A549 (cell line): Measurements from ENCODE around the gene KCNMA1. TPM values are rescaled to one million over a fixed set of nuclear protein-coding genes. Genes with fewer than 3 reads are reported as not detected.

Source experiments
- ATAC-seq, 2 experiments: fragments of 200-7000 bp in 1 of 2; fragments of >200 bp in 1 of 2; cut with Nextera tagmentation in 1 of 2; cut with Tn5 transposase in 1 of 2; 3 replicates each; pipeline versions ENCODE4 v1.8.0 to v1.9.1; 2018 to 2020; ENCODE audit warnings: mild to moderate bottlenecking in 1 of 2, moderate library complexity in 1 of 2
- CTCF ChIA-PET: fragments of 300-600 bp; sonication (Branson Sonifier 250); formaldehyde crosslinking; extraction: SDS; loops from one replicate; lab custom pipeline; 2021; ENCODE audit warnings: antibody characterized with exemption, inconsistent platforms; lab: Yijun Ruan, JAX
- POLR2A ChIA-PET: fragments of 350-600 bp; formaldehyde crosslinking; extraction: SDS; loops from one replicate; lab custom pipeline; 2021; ENCODE audit warnings: antibody characterized with exemption, inconsistent platforms; lab: Yijun Ruan, JAX
- DNase-seq, 2 experiments: peaks; one replicate each; pipeline versions ENCODE4 v3.0.0 to v3.0.0-alpha.2; 2011 to 2016; ENCODE audit warnings: low read depth in 1 of 2, low spot score in 1 of 2
- FAIRE-seq: peaks from 2 replicates; lab custom pipeline; 2011; peaks lifted over from hg19 to GRCh38; lab: Jason Lieb, UNC
- H3K27ac ChIP-seq, 2 experiments: fragments of >200 bp; sonication (Bioruptor Twin); formaldehyde crosslinking; 3 replicates each; pipeline ENCODE4 v1.5.1; 2016 to 2017
- H3K4me1 ChIP-seq: fragments of >200 bp; sonication (Bioruptor Twin); formaldehyde crosslinking; 3 replicates; pipeline ENCODE4 v1.6.1; 2016
- H3K4me2 ChIP-seq: fragments of >200 bp; sonication (Bioruptor Twin); formaldehyde crosslinking; 3 replicates; pipeline ENCODE4 v1.6.1; 2016
- H3K4me3 ChIP-seq: fragments of >200 bp; sonication (Bioruptor Twin); formaldehyde crosslinking; 3 replicates; pipeline ENCODE4 v1.5.1; 2016
- H3K9me3 ChIP-seq: fragments of >200 bp; sonication (Bioruptor Twin); formaldehyde crosslinking; 3 replicates; pipeline ENCODE4 v1.6.1; 2016
- ATOH8 ChIP-seq: fragments of 250-450 bp; sonication (Bioruptor Pico); IDR thresholded peaks from 2 replicates; pipeline ENCODE4 v1.5.0; 2020; ENCODE audit warnings: low read depth, mild to moderate bottlenecking, moderate library complexity
- BCL3 ChIP-seq: fragments of >200 bp; sonication (Bioruptor Twin); formaldehyde crosslinking; IDR thresholded peaks from 3 replicates; pipeline ENCODE4 v1.6.1; 2016
- BHLHE40 ChIP-seq: IDR thresholded peaks from 2 replicates; pipeline ENCODE4 v1.6.1; 2012; ENCODE audit warnings: low read depth, low read length, inconsistent platforms
- CBX2 ChIP-seq: fragments of 200-600 bp; sonication (generic); IDR thresholded peaks from 2 replicates; pipeline ENCODE4 v1.6.1; 2016; ENCODE audit warnings: low read depth, mild to moderate bottlenecking, borderline replicate concordance
- CHD4 ChIP-seq: fragments of 200-600 bp; sonication (generic); IDR thresholded peaks from 2 replicates; pipeline ENCODE4 v1.6.1; 2016; ENCODE audit warnings: antibody characterized with exemption, mild to moderate bottlenecking, borderline replicate concordance
- E2F6 ChIP-seq: IDR thresholded peaks from 2 replicates; pipeline ENCODE4 v1.6.1; 2012; ENCODE audit warnings: low read depth, borderline replicate concordance
- EHMT2 ChIP-seq: fragments of 200-600 bp; sonication (generic); IDR thresholded peaks from 2 replicates; pipeline ENCODE4 v1.6.1; 2016; ENCODE audit warnings: antibody characterized with exemption, low read depth, mild to moderate bottlenecking, moderate library complexity
- ELK1 ChIP-seq: fragments of 150-350 bp; IDR thresholded peaks from 2 replicates; pipeline ENCODE4 v1.6.1; 2014; ENCODE audit warnings: low read depth, mild to moderate bottlenecking, low read length
- FOXS1 ChIP-seq: fragments of 250-450 bp; sonication (Bioruptor Pico); IDR thresholded peaks from 2 replicates; pipeline ENCODE4 v1.5.0; 2020; ENCODE audit warnings: mild to moderate bottlenecking, moderate library complexity
- HES2 ChIP-seq: fragments of >200 bp; sonication (Bioruptor Twin); formaldehyde crosslinking; IDR thresholded peaks from 2 replicates; pipeline ENCODE4 v1.6.1; 2016
- HMGXB4 ChIP-seq: fragments of 250-450 bp; sonication (Bioruptor Pico); IDR thresholded peaks from 2 replicates; pipeline ENCODE4 v1.5.0; 2021; ENCODE audit warnings: mild to moderate bottlenecking, moderate library complexity, borderline replicate concordance
- HOXB13 ChIP-seq: fragments of 250-450 bp; sonication (Bioruptor Pico); IDR thresholded peaks from 2 replicates; pipeline ENCODE4 v1.5.0; 2020; ENCODE audit warnings: low read depth, mild to moderate bottlenecking, moderate library complexity
- KDM1A ChIP-seq: fragments of 200-600 bp; sonication (generic); IDR thresholded peaks from 2 replicates; pipeline ENCODE4 v1.6.1; 2016; ENCODE audit warnings: low read depth, mild to moderate bottlenecking
- MYC ChIP-seq: IDR thresholded peaks from 2 replicates; pipeline ENCODE4 v1.6.1; 2012; ENCODE audit warnings: mild to moderate bottlenecking, inconsistent platforms, low read length, improper control_type of control experiment, borderline replicate concordance
- NPAS2 ChIP-seq: fragments of 250-450 bp; sonication (Bioruptor Pico); IDR thresholded peaks from 2 replicates; pipeline ENCODE4 v1.8.0; 2022; ENCODE audit warnings: mild to moderate bottlenecking, moderate library complexity, borderline replicate concordance
- POLR2AphosphoS2 ChIP-seq: conservative IDR thresholded peaks from 2 replicates; pipeline ENCODE4 v1.6.1; 2012; ENCODE audit warnings: low read length, improper control_type of control experiment, inconsistent platforms
- RAD21 ChIP-seq, 2 experiments: fragments of >200 bp in 1 of 2; sonication (Bioruptor Twin) in 1 of 2; formaldehyde crosslinking in 1 of 2; IDR thresholded peaks in 1 of 2; conservative IDR thresholded peaks in 1 of 2; 2 replicates in 1 of 2; 3 replicates in 1 of 2; pipeline ENCODE4 v1.6.1; 2012 to 2018; ENCODE audit warnings: inconsistent platforms in 1 of 2
- RARB ChIP-seq: fragments of 250-450 bp; sonication (Bioruptor Pico); IDR thresholded peaks from 2 replicates; pipeline ENCODE4 v1.8.0; 2021; ENCODE audit warnings: mild to moderate bottlenecking, moderate library complexity
- RFX5 ChIP-seq: fragments of 450-650 bp; IDR thresholded peaks from 2 replicates; pipeline ENCODE4 v1.7.1; 2014; ENCODE audit warnings: antibody characterized with exemption, mild to moderate bottlenecking, moderate library complexity
- RNF2 ChIP-seq: fragments of 200-600 bp; sonication (generic); IDR thresholded peaks from 2 replicates; pipeline ENCODE4 v1.6.1; 2016; ENCODE audit warnings: low read depth, mild to moderate bottlenecking, antibody characterized with exemption, moderate library complexity, borderline replicate concordance
- SMC3 ChIP-seq: fragments of >200 bp; sonication (Bioruptor Twin); formaldehyde crosslinking; IDR thresholded peaks from 3 replicates; pipeline ENCODE4 v1.6.1; 2018; ENCODE audit warnings: inconsistent platforms
- ZFP36 ChIP-seq: fragments of 450-650 bp; IDR thresholded peaks from 2 replicates; pipeline ENCODE4 v1.6.1; 2014; ENCODE audit warnings: borderline replicate concordance; ENCODE audit not compliant: partially characterized antibody
- ZNF302 ChIP-seq: fragments of 250-450 bp; sonication (Bioruptor Pico); IDR thresholded peaks from 2 replicates; pipeline ENCODE4 v1.9.0; 2021; ENCODE audit warnings: inconsistent platforms, mild to moderate bottlenecking, moderate library complexity
- ZSCAN20 ChIP-seq: fragments of 250-450 bp; sonication (Bioruptor Pico); IDR thresholded peaks from 2 replicates; pipeline ENCODE4 v1.8.0; 2022; ENCODE audit warnings: mild to moderate bottlenecking, moderate library complexity
- WGBS: methylation state at CpG from one replicate; pipeline ENCODE4 v1.1.6; 2017; ENCODE audit errors: missing lambda C conversion rate; 5-methylcytosine and 5-hydroxymethylcytosine counted together
- polyA plus RNA-seq, 4 experiments: library from polyadenylated mRNA; depleted of rRNA in 3 of 4; stranded (reverse); fragments of >200 nt; fragmentation: RNase III in 1 of 4; extraction: RNeasy Plus Mini Kit Qiagen cat#74134 plus additional on column Dnase treatment in 1 of 4; gene quantifications; 2 replicates in 3 of 4; 3 replicates in 1 of 4; pipeline ENCODE4 v1.2.3, GENCODE V29; 2011 to 2017

Gene KCNMA1
- polyA plus RNA-seq, 2 of the 4 experiments (the other 2 are of a cell fraction) = 14.9 to 30.6 TPM

- 81% methylated on average over 2 of the region's 2 CpGs for WGBS
- no peak overlapping the region for H3K27ac ChIP-seq
- no peak for ATAC-seq
- TF ChIP-seq HES2 (no peak), POLR2AphosphoS2 (no peak), HMGXB4 (no peak), HOXB13 (no peak), E2F6 (no peak), MYC (no peak), ZNF302 (CRISPR knock-in tag) (no peak), KDM1A (no peak), RNF2 (no peak), RARB (CRISPR knock-in tag) (no peak), BHLHE40 (no peak), ZSCAN20 (CRISPR knock-in tag) (no peak), ATOH8 (no peak), NPAS2 (CRISPR knock-in tag) (no peak)
- POLR2A ChIA-PET = no interaction called here
- no peak overlapping the region for H3K4me2 ChIP-seq
- no peaks in the 10 kb centered on the region for H3K9me3 ChIP-seq
- DNase-seq = no peak
- H3K4me3 ChIP-seq = no peak overlapping the region
- CTCF ChIA-PET = no interaction called here
- no peaks in the 10 kb centered on the region for H3K4me1 ChIP-seq
- no peak for FAIRE-seq
Measured at GRCh38 chr10:77472146-77472545, 165.5 kb downstream of the KCNMA1 start.

GRCh38 chr10:77471069-77471536, 166.5 kb downstream of the KCNMA1 start:
- no peak for DNase-seq
- FAIRE-seq = no peak
- Histone ChIP-seq H3K4me2 (no peak overlapping the region), H3K27ac (no peak overlapping the region), H3K9me3 (no peaks in the 10 kb centered on the region), H3K4me3 (no peak overlapping the region), H3K4me1 (no peaks in the 10 kb centered on the region)
- TF ChIP-seq ELK1 (no peak), MYC (no peak), ZFP36 (no peak), RFX5 (no peak), SMC3 (no peak), CHD4 (no peak), FOXS1 (CRISPR knock-in tag) (no peak), EHMT2 (no peak), CBX2 (no peak), BCL3 (no peak), RAD21 (conservative IDR thresholded peaks at IDR 0.05 in 1 of 2, IDR thresholded peaks at IDR 0.05 in 1 of 2) (no peak), ZNF302 (CRISPR knock-in tag) (no peak)
- ATAC-seq = no peak
- ChIA-PET CTCF (no interaction called here), POLR2A (no interaction called here)
- 77% methylated on average over 2 of the region's 2 CpGs for WGBS
